Measurements from ENCODE around the gene VIPR2.
"Not testable (repeated sequence)": the region's sequence is repeated elsewhere in the genome, so short reads cannot be mapped to it uniquely, and the experiment has no call there.

The VIPR2 gene

DNA sequence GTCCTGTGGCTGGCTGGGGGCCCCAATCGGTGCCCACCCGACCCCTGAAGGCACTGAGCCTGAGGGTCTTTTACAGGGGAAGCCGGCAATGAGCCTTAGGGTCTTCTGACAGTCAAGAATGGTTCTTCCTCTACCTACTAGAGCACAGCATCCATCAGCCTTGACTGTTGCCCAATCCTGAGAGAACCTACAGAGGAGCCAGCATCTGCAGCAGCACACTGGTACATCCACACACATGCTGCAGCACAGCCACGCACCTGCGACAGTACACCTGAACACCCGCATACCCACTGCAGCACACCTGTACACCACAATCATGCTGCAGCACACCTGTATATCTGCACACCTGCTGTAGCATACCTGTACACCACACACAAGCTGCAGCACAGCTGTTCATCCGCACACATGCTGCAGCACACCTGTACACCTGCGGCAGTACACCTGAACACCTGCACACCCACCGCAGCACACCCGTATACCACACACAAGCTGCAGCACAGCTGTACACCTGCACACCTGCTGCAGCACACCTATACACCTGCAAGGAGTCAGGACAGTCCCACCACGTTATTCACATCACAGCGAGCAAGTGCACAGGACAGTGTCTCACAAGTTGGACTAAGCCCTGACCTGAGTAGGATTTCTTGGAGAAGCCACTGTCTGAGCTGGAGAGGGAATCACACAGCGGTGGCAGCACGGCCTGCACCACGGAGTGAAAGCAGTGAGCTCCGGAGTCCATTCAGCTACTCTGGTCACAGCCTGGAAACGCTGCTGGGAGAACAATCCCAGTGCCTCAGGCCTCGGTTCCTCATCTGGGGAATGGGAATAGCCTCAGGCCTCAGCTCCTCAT, 56.4 kb downstream of the VIPR2 start:
- no peak for DNase-seq

DNA sequence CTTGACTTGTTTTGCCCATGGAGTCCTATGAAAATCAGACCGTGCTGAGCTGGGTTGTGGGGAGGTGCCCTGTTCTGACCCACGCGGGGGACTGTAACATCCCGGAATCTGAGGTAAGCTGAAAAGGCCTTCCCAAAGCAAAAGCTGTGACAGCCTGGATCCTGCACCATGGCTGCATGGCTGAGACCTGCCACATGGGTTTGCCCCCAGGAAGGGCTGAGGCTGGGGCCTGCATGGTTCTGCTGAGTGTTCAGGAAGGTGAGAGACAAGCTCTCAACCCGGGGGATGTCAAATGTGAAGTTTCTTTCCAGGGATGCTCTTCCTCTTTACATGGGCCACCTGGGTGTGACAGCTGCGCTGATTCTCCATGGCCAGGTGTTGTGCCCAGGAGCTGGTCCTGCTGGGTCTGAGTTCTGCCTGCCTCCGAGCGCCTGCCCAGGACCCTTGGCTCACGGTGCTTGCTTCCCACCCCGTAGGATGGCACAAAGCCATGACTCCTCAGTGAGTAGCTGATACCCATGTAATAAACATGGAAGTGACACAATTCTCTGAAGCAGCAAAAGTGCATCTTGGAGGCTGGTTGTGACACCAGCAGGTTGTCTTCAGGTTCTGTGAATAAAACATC, 58.3 kb downstream of the VIPR2 start:
- no peak for DNase-seq

DNA sequence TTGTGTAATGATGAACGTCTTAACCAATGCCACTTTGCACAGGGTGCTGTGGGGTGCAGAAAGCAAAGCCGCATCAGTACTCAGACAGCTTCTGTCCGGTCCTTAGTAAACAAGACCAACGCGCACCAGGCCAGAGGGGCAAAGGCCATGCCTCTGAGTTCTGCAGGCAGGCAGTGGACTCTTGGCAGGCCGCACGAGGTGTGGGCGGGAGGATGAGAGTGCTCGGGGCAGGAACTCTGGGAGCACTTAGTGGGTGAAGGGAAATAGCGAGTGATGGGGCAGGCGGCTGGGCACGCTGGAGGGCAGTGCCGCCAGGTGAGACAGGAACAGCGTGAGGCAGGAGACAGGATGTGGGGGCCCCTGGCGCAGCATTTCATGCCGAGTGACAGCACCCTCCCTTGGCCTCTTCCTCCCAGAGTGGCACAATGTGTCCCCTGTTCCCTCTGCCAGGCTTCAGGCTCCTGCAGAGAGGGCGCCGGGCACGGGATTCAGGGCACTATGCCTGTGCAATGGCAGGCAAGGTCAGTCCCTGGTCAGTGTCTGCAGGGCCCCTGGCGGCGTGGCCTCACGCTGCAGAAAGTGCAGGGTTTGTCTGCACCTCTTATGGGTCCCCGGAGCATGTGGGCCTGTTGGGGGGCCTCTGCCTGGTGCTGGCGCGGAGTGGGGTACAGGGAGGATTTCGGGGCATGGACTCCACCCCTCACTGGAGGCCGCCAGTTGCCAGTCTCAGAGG, 60.4 kb downstream of the VIPR2 start:
- DNase-seq, result no peak

DNA sequence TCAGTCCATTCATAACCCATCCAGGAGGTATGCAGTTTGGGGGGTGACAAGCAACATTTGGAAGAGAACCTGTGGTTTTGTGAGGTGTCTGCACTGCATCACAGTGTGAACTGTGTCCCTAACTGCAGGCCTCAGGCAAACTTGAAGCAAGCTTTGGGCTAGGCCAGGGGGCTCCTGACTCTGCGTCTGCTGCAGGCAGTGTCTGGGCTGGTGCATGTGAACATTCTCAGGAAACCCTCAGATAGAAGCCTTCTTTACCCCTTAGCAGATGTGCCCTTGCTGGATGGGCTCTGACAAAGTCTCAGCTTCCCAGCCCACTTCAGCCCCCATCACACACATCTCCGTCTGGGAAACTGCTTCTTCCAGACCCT, 61.0 kb downstream of the VIPR2 start:
- no peak for DNase-seq

DNA sequence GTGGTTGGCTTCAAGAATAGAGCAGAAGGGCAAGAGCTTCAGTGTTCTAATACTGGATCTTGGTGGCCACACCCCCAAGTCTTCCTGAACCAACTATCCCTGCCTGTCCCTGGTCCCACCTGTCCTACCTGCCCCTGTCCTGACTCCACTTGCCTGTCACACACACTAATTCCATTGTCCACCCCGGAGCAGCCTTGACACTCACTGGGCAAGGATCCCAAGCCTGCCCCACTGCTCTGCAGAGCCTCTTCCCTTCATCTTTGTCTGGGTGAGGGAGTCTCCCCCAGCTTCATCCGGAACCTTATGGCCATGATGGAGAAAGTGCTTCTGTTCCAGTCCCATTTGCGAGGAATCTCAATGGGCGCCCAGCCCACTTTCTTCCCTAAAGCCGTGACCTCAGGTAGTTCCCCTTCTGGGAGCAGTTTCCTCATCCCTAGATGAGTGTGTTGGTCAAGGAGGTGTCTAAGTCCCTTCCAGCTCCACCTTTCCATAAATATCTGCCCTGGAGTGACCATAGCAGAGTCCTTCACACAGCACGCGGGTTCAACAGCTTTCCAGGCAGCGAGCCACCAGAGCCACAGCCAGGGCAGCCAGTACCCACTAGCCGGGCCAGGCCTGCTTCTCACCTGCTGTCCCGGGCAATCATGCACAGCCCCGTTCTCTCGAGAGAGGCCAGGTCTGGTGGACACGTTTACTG, 61.5 kb downstream of the VIPR2 start:
- no peak for DNase-seq

DNA sequence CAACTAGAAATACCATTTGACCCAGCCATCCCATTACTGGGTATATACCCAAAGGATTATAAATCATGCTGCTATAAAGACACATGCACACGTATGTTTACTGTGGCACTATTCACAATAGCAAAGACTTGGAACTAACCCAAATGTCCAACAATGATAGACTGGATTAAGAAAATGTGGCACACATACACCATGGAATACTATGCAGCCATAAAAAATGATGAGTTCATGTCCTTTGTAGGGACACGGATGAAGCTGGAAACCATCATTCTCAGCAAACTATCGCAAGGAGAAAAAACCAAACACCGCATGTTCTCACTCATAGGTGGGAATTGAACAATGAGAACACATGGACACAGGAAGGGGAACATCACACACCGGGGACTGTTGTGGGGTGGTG, 62.6 kb downstream of the VIPR2 start:
- DNase-seq, result not testable (repeated sequence)

DNA sequence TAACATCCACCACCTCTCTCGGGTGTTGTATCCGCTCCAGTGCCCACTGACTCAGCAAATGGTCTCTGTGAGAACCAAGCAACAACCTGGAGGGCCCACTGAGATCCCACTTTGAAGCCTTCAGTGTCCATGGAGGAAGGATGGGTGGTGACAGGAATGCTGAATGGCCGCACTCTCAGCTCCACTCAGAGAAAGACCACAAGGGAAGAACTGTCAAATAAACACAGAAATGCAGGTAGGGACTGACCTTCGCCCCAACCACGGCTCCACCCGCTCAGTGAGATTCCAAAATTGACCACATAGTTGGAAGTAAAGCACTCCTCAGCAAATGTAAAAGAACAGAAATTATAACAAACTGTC, 65.8 kb downstream of the VIPR2 start:
- peak; percentile 9 for DNase-seq

DNA sequence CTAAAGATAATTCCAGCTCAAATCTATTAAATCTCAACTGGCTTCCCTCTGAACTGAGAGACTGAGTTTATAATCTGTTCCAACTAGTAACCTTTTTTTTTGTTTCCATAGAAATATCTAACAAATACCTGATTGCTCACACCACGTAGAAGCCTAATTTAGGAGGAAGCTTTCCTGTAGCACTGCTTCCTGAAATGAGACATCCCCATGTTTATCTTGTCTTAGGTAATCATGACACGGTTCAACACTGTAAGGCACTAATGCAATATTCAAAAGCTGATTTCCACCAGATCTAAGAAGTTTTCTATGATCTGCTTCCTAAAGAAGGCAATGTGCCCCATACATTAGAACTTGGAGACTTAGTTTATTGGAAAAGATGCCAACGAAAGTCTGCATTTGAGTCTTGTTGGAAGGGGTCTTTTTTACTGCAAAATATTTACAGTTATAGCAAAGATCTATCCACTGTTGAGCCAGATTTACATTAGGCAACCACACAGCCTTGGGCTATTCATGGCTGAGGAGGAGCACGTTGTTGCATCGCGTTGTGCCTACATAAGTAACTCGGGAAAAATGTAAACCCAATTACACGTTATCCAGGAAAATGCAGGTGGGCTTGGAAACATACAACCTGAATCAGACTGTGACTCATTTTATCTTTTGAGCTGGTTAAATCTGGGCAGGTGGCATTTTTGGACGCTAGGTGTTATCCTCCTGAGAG, 66.3 kb downstream of the VIPR2 start:
- DNase-seq, result peak; percentile 6

DNA sequence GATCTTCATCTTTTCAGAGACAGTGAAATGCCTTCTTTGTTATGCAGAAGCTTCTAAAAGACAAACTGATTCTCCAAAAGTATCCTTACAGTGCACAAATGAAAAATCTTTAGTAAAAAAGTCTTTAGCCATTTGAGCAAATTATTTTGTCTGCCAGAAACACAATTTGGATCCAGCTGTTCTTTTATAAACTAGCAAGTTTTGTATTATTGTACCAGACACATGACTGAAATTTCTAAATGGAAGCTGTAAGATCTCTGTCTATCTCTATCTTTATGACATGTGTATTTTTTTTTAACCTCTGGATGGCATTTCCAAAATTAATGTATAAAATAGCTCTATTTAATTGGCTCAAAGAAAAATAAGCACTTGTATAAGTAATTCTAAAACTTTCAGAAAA, 68.3 kb downstream of the VIPR2 start:
- no peak for DNase-seq

DNA sequence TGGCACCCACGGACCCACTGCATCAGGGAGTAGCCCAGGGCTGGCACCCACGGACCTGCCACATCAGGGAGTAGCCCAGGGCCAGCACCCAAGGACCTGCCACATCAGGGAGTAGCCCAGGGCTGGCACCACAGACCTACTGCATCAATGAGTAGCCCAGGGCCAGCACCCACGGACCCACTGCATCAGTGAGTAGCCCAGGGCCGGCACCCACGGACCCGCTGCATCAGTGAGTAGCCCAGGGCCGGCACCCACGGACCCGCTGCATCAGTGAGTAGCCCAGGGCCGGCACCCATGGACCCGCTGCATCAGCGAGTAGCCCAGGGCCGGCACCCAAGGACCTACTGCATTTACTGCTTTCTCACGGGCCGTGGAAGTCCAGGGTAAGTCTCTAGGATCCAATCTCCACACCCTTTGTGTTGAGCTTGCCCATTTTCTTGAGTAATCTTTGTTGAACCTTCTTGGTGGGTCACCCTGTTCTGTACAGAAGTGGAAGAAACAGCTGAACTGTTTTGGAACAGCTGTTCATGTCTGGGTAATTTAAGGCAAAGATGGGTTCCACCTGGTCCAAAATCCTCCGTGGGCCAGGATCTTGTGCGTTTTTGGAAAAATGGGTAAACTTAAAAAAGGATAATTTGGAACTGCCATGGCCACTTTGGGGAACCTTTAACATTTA, 69.0 kb downstream of the VIPR2 start:
- DNase-seq, result peak; percentile 15

DNA sequence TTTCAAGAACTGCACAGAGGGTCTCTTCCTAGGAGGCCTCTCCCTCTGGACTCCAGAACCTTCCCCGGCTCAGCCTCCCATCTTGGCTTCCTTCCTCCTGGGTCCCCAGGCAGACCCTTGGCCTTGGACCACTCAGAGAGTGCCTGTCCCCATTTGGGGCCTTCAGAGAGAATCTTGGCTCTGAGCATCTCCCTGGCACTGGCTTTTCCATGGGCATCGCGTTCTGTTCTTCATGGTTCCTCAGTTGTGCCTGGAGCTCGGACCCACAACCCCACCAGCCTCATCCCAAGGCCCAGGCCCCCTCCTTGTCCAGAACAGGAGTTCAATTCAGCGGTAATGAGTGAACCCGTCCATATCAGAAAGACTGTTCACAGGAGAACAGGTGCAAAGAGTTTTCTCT, 73.4 kb downstream of the VIPR2 start:
- no peak for DNase-seq

DNA sequence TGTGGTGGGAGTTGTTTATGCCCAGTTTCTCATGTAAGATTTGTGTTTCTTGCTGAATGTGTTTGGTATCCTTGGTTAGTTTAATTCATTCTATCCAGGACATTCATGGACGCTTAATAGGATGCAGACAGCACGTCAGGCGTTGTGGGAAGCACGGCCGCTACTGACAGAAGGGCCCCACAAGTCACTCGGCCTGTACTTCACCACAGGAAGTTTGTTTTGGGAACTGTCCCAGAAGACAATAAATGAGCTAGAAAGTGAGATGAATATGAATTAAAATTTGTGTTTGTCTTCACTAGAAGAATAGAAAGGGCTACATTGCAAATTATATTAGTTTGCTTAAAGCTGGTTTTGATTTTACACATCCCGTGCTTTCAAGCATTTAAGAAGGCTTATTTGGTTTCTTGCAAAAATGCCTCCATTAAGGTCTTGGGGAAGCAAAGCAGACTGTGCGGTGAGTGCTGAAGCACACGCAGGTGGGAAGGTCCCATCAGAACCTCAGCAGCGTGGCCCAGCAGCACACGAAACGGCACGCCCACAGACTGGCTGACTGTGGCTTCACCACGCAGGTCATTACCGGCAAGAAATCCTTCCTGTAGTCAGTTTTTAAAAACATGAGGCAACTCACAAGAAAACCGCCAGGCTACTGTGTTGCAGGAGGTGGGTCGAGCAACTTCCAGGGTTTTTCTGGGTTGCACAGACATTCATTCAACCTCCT, 74.1 kb downstream of the VIPR2 start:
- no peak for DNase-seq

DNA sequence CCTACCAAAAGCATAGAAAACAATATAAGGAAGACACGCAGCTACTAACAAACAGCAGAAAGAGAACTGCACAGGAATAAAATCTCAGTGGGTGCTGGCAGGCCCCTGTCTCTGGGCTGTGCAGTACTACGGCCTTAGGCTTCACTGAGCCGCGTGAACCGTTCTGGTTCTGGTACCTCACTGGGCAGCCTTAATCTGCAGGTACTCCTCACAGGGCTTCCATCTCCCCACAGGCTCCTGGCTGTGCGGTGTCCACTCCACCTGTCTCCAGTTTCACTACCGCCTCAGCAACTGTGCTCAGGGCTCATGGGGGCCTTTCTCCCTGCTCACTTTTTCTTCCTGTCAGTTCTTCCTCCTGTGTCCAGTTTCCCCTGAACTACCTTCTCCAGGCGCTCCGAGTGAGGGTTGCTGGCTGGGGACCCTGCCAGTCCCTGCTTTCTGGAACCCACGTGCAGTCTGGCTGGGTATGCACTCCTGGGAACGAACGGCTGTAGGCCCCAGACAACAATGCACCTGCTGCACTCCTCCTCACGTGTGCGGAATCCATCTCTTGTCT, 75.7 kb downstream of the VIPR2 start:
- DNase-seq, result no peak

DNA sequence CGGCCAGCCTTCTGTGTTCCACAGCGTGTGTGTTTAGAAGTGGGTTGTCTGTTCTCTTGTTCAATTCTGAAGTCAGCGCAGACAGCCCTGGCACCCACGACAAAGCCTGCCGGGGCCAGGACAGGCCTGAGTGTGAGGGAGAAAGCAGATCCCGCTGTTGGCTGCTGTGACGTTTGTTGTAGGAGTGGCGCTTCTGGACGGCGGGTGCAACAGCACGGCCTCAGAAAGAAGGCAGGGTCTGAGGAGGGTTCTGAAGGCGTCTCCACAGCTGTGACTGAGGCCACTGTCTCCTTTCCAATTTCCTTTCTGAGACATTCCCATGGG, 76.2 kb downstream of the VIPR2 start:
- peak; percentile 67 for DNase-seq

DNA sequence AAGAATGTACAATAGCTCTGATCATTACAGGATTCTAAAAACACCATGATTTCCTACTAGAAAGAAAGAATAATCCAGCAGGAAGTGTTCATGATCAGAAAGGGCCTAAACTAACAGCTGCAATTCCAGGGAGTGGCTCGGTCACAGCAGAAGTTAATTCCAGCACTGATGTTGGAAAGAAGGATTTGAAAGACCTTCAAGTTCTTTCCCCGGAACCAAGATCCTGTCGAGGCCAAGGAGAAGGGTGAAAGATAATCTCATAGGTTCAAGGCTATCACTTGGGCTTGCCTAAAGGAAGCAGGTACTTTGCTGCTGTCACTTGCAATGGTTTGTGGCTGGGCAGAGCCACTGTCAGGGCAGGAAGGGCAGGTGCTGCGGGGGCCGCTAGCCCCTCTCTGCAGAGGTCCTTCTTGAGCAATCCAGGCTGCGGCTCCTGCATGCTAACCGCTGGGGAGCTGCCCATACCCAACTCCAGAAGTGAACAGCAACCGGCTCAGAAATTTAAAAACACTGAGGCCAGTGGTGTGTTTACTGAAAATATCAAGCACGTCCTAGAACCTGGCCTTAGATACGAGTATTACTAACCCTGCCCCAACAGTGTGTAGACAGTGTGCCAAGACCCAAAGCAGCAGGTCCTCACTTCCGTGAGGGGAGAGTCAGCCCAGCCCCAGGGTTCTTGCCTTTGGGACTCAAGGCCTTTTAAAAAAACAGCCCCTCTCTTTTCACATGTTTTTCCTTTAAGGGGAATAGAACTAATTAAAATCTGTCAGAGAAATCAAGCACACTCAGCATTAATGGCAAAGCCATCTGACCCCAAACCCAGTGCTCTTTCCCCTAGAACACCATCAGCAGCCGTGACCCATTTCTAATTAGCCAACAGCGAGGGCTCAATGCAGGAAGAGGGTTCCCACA, 76.8 kb downstream of the VIPR2 start:
- no peak for DNase-seq

DNA sequence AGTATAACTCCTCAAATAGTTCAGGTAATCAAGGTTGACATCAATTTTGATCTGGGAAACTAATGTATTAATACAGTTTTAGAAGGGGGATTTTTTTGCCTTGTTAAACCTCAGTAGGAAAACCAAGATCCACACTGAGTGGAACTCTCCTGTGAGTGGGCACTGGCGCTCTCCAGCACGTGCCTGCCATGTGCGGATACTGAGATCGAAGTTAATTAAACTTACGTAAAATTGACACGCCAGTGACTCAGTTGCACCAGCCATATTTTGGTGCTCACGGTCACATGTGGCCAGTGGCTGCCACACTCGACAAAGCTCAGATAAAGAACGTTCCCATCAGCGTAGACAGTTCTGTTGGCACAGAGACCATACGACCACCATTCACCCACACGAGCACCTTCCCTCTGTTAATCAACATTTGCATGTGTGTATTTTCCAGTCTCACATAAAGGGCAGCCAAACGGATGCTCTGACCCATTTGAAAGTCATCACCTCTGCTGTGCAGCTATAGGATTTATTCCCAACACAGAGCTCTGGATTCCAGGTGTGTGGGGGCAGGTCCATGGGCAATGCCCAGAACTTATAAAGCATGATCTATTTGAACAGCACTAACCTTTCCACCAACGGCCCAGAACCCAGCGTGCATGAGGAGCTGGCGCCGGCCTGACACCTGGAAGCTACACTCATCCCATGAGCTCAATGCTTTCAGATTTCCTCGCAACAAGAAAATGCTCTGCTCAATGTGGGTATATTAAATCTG, 77.7 kb downstream of the VIPR2 start:
- DNase-seq, result no peak

DNA sequence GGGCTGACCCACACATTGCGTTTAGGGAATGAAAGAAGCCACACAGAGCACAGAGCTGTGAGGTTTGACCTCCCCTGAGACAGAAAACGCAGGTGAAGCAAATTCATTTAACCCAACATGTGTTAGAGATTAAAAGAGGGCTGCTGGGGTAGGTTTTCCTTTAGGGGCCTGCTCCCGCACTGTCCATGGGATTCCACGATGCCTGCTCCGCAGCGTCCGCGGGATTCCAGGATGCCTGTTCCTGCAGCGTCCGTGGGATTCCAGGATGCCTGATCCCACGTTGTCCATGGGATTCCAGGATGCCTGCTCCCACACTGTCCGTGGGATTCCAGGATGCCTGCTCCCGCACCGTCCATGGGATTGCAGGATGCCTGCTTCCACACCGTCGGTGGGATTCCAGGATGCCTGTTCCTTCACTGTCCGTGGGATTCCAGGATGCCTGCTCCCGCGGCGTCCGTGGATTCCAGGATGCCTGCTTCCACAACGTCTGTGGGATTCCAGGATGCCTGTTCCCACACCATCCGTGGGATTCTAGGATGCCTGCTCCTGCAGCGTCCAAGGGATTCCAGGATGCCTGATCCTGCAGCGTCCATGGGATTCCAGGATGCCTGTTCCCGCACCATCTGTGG, 78.7 kb downstream of the VIPR2 start:
- DNase-seq, result no peak

DNA sequence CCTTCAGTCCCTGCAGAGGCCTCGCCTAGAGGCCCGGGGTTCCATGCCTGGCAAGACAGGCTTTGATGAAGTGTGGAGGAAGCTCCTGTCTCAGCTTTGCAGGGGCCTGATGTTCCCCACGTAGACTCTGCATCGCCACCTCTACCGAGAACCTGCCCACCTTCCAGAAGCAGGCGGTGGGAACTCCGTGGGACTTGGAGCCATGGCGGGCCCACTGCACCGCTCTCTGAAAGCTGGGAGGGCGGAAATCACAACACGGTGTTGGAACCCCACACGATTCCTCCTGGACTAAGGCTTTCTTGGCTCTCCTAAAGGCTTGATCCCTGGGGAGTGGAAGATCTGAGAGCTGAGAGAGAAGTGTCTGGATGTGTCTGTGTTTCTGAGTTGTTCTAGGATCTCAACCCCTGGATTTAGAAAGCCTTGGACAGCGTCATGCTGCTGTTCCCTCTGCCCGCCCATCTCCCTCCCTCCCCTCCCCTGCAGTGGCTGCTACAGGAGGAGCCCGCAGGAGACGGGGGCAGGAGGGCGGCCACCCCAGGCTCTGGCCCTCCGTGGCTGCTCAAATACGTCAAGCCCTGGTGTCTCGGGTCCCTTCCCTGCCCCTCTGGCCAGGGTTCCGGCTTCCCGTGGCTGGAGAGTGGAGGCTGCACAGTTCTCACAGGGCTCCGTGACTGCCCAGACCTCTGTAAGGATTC, 79.7 kb downstream of the VIPR2 start:
- no peak for DNase-seq

Data from right forelimb (tissue), 1 donor.